AG08395 (cell line): ENCODE results near the gene RLN1.
"Not testable (repeated sequence)": the region's sequence is repeated elsewhere in the genome, so short reads cannot be mapped to it uniquely, and the experiment has no call there.

Source experiments
- DNase-seq: peaks from one replicate; pipeline ENCODE4 v3.0.0; 2012; ENCODE audit warnings: mixed read lengths, low spot score

The RLN1 gene

DNA sequence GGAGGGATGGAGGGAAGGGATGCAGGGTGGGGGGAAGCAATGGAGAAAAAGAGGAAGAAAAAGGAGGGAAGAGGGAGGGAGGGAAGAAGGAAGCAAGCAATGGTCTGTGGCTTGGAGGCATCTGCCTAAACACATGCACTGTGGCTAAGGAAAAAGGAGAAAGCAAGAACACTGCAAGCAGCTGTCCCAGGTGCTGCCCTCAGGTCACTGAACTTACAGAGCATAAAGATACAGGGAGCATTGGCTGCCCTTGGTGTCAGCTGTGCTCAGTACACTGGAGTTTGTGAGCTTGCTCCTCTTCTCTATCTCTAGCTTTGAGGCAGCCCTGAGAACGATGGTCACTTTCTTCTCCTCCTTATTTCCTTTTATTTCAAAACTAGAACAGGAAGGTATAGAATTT is 18.1 kb downstream of the RLN1 start:
- not testable (repeated sequence) for DNase-seq

DNA sequence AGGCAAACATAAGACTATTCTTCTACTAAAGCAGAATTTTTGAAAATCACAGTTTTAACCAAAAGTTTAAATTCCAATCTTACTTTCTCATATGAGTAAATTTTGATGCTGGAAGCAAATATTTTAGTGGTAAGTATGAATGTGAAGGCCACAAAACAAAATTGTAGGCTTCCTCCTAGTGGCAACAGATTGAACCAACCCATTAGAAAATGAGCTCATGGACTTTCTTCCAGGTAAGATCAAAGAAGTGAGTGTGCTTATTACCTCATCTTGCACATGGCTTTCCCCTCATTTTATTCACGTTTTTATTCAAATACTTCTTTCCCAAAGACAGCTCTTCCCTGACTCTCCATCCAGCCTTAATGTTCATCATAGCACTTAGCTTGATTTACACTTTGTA is 18.6 kb downstream of the RLN1 start:
- DNase-seq, result no peak

DNA sequence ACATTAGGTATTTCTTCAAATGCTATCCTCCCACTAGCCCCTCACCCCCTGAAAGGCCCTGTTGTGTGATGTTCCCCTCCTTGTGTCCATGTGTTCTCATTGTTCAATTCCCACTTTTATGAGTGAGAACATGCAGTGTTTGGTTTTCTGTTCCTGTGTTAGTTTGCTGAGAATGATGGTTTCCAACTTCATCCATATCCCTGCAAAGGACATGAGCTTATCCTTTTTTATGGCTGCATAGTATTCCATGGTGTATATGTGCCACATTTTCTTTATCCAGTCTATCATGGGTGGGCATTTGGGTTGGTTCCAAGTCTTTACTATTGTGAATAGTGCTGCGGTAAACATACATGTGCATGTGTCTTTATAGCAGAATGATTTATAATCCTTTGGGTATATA is 23.3 kb downstream of the RLN1 start:
- DNase-seq, result not testable (repeated sequence)

DNA sequence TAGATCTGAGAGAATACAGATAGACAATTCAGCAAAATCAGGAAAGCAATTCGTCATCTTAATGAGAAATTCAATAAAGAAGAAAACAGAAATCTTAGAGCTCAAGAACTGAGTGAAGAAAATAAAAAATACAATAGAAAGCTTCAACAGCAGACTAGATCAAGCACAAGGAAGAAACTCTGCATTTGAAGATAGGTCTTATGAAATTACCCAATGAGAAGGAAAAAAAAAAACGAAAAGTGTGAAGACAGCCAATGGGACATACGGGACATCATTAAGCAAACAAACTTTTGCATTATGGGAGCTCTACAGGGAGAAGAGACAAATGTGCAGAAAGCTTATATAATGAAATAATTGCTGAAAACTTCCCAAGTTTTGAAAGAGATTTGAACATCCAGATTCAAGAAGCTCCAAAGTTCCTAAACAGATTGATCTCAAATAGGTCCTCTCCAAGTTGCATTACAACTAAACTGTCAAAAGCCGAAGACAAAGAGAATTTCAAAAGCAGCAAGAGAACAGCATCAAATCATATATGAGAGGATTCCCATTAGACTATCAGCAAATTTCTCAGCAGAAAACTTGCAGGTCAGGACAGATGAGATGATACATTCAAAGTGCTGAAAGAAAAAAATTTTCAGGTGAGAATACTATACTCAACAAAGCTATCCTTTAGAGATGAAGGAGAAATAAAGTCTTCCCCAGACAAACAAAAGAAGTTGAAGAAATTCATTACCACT is 24.3 kb downstream of the RLN1 start:
- no peak for DNase-seq

DNA sequence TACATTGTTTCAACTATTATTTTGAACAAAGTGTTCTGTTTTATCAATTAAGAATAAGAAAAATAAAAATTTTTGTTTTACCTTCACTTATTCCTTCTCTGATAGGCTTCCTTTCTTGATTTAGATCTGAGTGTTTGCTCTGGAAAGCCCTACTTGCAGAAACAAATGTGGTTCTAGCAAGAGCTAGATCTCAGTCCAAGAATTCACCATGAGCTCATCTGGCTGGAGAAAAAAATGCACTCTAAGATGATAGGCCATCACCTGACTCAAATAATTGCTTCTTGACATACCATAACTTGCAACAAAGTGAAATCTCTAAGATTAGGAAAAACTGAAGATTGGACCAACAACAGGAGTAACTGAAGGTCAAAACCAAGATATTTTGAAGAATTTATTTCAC is 28.8 kb downstream of the RLN1 start:
- DNase-seq, result no peak

DNA sequence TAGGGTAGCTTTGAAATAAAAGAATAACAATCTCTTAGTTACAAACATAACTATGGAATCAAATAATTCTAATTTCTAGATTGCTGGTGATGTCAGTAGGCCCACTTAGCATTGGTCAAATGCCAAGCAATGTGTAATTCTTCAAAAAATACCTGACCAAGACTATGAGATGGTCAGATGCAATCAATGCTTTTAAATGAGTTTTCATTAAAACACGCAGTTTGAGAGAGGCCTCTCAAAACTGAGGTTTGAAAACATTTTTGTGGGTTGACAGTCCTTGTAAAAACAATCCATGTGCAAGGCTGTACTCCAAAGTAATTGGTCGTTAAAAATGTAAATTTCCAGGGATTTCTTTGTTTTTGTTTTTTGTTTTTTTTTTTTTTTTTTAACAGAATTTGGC is 33.9 kb downstream of the RLN1 start:
- no peak for DNase-seq

DNA sequence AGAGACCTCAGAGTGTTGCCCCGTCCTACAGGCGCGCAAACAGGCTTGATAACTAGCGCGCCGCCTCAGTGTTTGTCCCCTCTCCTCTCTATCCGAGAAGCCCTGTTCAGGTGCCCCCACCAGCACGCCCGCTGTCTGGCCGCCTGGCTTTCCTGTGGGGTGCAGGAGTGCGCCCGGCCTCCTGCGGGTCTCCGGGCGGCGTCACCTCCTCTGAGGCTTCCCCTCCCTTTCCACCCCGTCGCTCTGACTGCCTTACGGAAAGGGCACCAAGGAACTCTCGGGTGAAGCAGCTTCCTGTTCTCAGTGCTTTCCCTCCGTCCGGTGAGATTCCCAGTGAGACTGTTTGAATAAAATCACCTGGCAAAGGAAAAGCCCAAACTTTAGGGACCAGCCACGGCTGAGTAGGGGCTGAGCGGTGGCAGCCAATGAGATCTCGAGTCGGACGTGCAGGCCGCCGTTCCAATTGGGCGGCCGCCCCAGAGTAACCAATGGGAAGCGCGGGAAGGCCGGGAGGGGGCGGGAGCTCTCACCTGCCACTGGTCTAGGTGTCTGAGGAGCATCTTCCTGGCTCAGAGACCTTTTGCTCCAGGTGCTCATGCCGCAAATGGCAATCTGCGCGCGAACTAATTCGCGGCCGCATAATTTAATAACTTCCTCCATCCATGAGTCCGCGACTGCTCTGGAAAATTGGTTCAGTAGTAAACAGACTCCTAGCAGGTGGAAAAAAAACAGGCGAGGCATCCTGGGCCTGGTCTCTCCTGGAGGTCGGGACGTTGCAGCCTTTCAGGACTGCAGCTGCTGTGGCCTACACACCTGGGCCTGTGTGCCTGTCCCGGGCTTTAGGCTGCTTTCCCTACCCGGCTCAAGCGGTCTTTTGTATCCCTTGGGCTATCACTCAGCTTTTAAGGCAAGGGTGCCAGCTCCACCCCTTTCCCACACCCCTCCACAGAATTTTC is 35.6 kb downstream of the RLN1 start, which contains the start of gene RLN2:
Gene RLN2, minus strand, starts transcription at position 877 of the 956 bp plus-strand sequence. Its CDS starts 136 bp downstream, at position 741.
- DNase-seq, result not testable (repeated sequence)

DNA sequence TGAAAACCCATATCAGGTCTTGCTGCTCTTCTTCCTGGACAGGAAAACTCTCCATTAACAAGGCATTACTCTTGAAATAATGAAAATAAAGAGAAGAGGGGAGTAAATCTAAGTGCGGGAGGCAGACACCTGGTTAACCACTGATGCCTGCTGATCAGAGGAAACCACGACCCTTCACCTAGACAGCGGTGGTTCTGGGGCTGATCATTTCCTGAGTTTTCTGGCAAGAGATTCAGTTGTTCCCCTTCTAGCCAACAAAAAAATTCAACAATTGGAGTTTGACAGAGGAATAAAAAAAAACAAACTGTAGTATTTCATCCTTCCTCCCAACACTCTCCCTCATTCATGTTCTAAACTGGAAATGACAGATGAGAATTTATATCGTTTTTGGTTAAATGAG is 38.1 kb downstream of the RLN1 start:
- DNase-seq, result no peak

DNA sequence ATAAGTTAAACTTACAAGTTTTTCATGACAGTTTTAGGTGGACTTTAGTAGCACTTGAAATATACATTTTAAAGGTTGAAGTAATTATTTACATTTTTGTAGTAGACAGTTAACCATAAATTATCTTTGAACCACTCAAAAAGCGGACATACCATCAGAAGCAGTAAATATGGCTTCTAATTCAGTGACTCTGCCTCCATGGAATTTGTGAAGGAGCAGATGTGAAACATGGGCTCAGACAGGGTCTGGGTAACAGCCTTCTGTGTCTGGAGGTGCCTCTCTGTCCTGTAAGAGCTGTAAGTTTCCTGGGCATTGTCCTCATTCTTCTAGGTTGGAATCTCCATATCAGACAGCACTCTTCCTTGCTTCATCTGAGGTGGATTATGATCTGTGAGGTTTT is 47.5 kb downstream of the RLN1 start:
- DNase-seq, result no peak

DNA sequence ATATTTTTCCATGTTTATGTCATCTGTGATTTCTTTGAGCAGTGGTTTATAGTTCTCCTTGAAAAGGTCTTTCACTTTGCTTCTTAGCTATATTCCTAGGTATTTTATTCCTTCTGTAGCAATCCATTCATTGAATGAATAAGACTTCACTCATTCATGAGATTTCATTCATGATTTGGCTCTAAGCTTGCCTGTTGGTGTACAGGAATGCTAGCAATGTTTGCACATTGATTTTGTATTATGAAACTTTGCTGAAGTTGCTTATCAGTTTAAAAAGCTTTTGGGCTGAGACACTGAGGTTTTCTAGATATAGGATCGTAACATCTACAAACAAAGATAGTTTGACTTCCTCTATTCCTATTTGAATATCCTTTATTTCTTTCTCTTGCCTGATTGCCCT is 51.1 kb downstream of the RLN1 start:
- no peak for DNase-seq

DNA sequence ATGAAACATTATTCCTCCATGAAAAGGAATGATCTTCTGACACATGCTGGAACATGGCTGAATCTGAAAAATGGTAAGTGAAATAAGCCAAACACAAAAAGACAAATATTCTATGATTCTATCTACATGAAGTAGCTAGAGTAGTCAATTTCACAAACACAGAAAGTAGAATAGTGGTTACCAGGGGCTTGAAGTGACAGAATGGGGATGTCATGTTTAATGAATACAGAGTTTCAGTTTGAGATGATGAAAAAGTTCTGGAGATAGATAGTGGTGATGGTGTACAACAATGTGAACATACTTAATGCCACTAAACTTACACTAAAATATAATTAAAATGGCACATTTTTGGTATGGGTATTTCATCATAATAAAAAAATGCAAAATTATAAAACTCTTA is 53.4 kb downstream of the RLN1 start:
- no peak for DNase-seq
